H9 (cell line): Measurements from ENCODE around the gene TTC39B. TPM values are rescaled to one million over a fixed set of nuclear protein-coding genes. Genes with fewer than 3 reads are reported as not detected.
A peak's percentile ranks its signal among the peaks of the same experiment; 100 is the strongest.

Source experiments
- DNase-seq: peaks from one replicate; pipeline ENCODE4 v3.0.0-alpha.2; 2017
- H2AFZ ChIP-seq: one replicate; pipeline ENCODE4 v1.6.1; 2013; ENCODE audit warnings: mild to moderate bottlenecking, low read length, control low read depth, moderate library complexity
- H2AK5ac ChIP-seq: 2 replicates; pipeline ENCODE4 v1.6.1; 2013; ENCODE audit warnings: low read length, control low read depth, mixed read lengths; ENCODE audit not compliant: insufficient read length
- H2BK120ac ChIP-seq: one replicate; pipeline ENCODE4 v1.6.1; 2013; ENCODE audit warnings: low read depth, mild to moderate bottlenecking, low read length, control low read depth, inconsistent platforms; ENCODE audit not compliant: poor library complexity, severe bottlenecking
- H2BK12ac ChIP-seq: 2 replicates; pipeline ENCODE4 v1.6.1; 2013; ENCODE audit warnings: low read length, control low read depth, mixed read lengths, low read depth; ENCODE audit not compliant: insufficient read length
- H2BK15ac ChIP-seq: 2 replicates; pipeline ENCODE4 v1.6.1; 2013; ENCODE audit warnings: low read depth, low read length, control low read depth
- H2BK20ac ChIP-seq: one replicate; pipeline ENCODE4 v1.6.1; 2013; ENCODE audit warnings: low read depth, mild to moderate bottlenecking, low read length, control low read depth, inconsistent platforms; ENCODE audit not compliant: poor library complexity, severe bottlenecking
- H2BK5ac ChIP-seq: 2 replicates; pipeline ENCODE4 v1.6.1; 2013; ENCODE audit warnings: low read length, control low read depth, mixed read lengths; ENCODE audit not compliant: insufficient read length
- H3K14ac ChIP-seq: 2 replicates; pipeline ENCODE4 v1.6.1; 2013; ENCODE audit warnings: low read length, control low read depth; ENCODE audit not compliant: insufficient read depth
- H3K18ac ChIP-seq: 2 replicates; pipeline ENCODE4 v1.6.1; 2013; ENCODE audit warnings: low read depth, mild to moderate bottlenecking, mixed read lengths, low read length, control low read depth; ENCODE audit not compliant: insufficient read length
- H3K23ac ChIP-seq: 2 replicates; pipeline ENCODE4 v1.6.1; 2013; ENCODE audit warnings: low read length, control low read depth, mixed read lengths, low read depth; ENCODE audit not compliant: insufficient read length
- H3K23me2 ChIP-seq: 2 replicates; pipeline ENCODE4 v1.6.1; 2013; ENCODE audit warnings: low read depth, mild to moderate bottlenecking, mixed read lengths, low read length, control low read depth; ENCODE audit not compliant: insufficient read length, poor library complexity, severe bottlenecking
- H3K27ac ChIP-seq: 2 replicates; pipeline ENCODE4 v1.5.1; 2013; ENCODE audit warnings: low read length, control low read depth, mixed read lengths, low read depth; ENCODE audit not compliant: insufficient read length
- H3K27me3 ChIP-seq: 2 replicates; pipeline ENCODE4 v1.6.1; 2013; ENCODE audit warnings: low read length, control low read depth, inconsistent platforms; ENCODE audit not compliant: insufficient read depth
- H3K4ac ChIP-seq: 2 replicates; pipeline ENCODE4 v1.6.1; 2013; ENCODE audit warnings: low read depth, mild to moderate bottlenecking, control low read depth, inconsistent platforms, low read length, moderate library complexity
- H3K4me1 ChIP-seq: 2 replicates; pipeline ENCODE4 v1.6.1; 2013; ENCODE audit warnings: low read length, control low read depth, inconsistent platforms; ENCODE audit not compliant: insufficient read depth
- H3K4me2 ChIP-seq: 2 replicates; pipeline ENCODE4 v1.6.1; 2013; ENCODE audit warnings: low read length, control low read depth, mixed read lengths; ENCODE audit not compliant: insufficient read length, insufficient read depth
- H3K56ac ChIP-seq: 2 replicates; pipeline ENCODE4 v1.6.1; 2013; ENCODE audit warnings: low read depth, mild to moderate bottlenecking, mixed read lengths, low read length, control low read depth; ENCODE audit not compliant: insufficient read length
- H3K79me1 ChIP-seq: 2 replicates; pipeline ENCODE4 v1.6.1; 2013; ENCODE audit warnings: low read depth, mild to moderate bottlenecking, moderate library complexity, low read length, control low read depth, inconsistent platforms; ENCODE audit not compliant: insufficient read depth, poor library complexity, severe bottlenecking
- H3K79me2 ChIP-seq: 2 replicates; pipeline ENCODE4 v1.6.1; 2013; ENCODE audit warnings: low read length, control low read depth, inconsistent platforms; ENCODE audit not compliant: insufficient read depth
- H3K9ac ChIP-seq: 2 replicates; pipeline ENCODE4 v1.6.1; 2013; ENCODE audit warnings: low read length, control low read depth, mixed read lengths; ENCODE audit not compliant: insufficient read length; ENCODE audit errors: extremely low read depth
- H3K9me3 ChIP-seq: one replicate; pipeline ENCODE4 v1.6.1; 2013; ENCODE audit warnings: low read depth, low read length, inconsistent platforms; ENCODE audit not compliant: control insufficient read depth
- H3T11ph ChIP-seq: one replicate; pipeline ENCODE4 v1.6.1; 2013; ENCODE audit warnings: mild to moderate bottlenecking, low read length, control low read depth, inconsistent platforms
- H4K20me1 ChIP-seq: one replicate; pipeline ENCODE4 v1.6.1; 2013; ENCODE audit not compliant: control insufficient read depth, insufficient read length, insufficient read depth
- H4K5ac ChIP-seq: 2 replicates; pipeline ENCODE4 v1.6.1; 2013; ENCODE audit warnings: low read depth, mild to moderate bottlenecking, mixed read lengths, low read length, control low read depth; ENCODE audit not compliant: insufficient read length
- H4K8ac ChIP-seq: replicated peaks from 2 replicates; pipeline ENCODE4 v1.6.1; 2013; ENCODE audit warnings: low read length, control low read depth, mixed read lengths, low read depth; ENCODE audit not compliant: insufficient read length
- H4K91ac ChIP-seq: 2 replicates; pipeline ENCODE4 v1.6.1; 2013; ENCODE audit warnings: low read depth, mild to moderate bottlenecking, moderate library complexity, mixed read lengths, low read length, control low read depth; ENCODE audit not compliant: insufficient read length
- H3K27ac Mint-ChIP-seq, 3 experiments: 2 replicates in 2 of 3; 3 replicates in 1 of 3; pipeline ENCODE4 v1.8.0; 2020 to 2021; ENCODE audit warnings: mixed read lengths in 3 of 3, mild to moderate bottlenecking in 1 of 3, moderate library complexity in 1 of 3
- H3K27me3 Mint-ChIP-seq: 2 replicates; pipeline ENCODE4 v1.8.0; 2021; ENCODE audit warnings: low read depth, mild to moderate bottlenecking, moderate library complexity, mixed read lengths
- H3K36me3 Mint-ChIP-seq, 3 experiments: 2 replicates in 2 of 3; 3 replicates in 1 of 3; pipeline ENCODE4 v1.8.0; 2020 to 2021; ENCODE audit warnings: low read depth in 3 of 3, mixed read lengths in 3 of 3; ENCODE audit not compliant: insufficient read depth in 1 of 3
- H3K4me1 Mint-ChIP-seq, 2 experiments: 2 replicates each; pipeline ENCODE4 v1.8.0; 2020; ENCODE audit warnings: mixed read lengths in 2 of 2
- H3K4me3 Mint-ChIP-seq, 2 experiments: 2 replicates in 1 of 2; 3 replicates in 1 of 2; pipeline ENCODE4 v1.8.0; 2020 to 2021; ENCODE audit warnings: mild to moderate bottlenecking in 2 of 2, mixed read lengths in 2 of 2, moderate library complexity in 1 of 2
- H3K9me3 Mint-ChIP-seq, 2 experiments: 2 replicates in 1 of 2; 3 replicates in 1 of 2; pipeline ENCODE4 v1.8.0; 2020; ENCODE audit warnings: mild to moderate bottlenecking in 2 of 2, mixed read lengths in 2 of 2, moderate library complexity in 1 of 2
- CTCF ChIP-seq: fragments of 200-600 bp; sonication (generic); conservative IDR thresholded peaks from 3 replicates; pipeline ENCODE4 v1.8.0; 2021; ENCODE audit warnings: antibody characterized with exemption, mild to moderate bottlenecking
- WGBS: extraction: QIAGEN DNeasy Blood & Tissue Kit; methylation state at CpG from one replicate; pipeline ENCODE4 v1.1.7; 2013; ENCODE audit warnings: missing lambda C conversion rate, low lambda C conversion rate, mixed read lengths; ENCODE audit not compliant: insufficient read length; ENCODE audit errors: extremely low coverage; 5-methylcytosine and 5-hydroxymethylcytosine counted together
- total RNA-seq: library from RNA; stranded (reverse); gene quantifications from 2 replicates; pipeline ENCODE4 v1.2.1, GENCODE V29; 2021

TTC39B gene
- total RNA-seq, 1 experiment from 2014 or later: 8.2 TPM

- no peak overlapping the region for H2BK5ac ChIP-seq
- H3K4me3 Mint-ChIP-seq: no peak overlapping the region
- no peak overlapping the region for H3K4me2 ChIP-seq
- H3K36me3 Mint-ChIP-seq: peaks cover 6 to 22% (median 7%) of the 10 kb centered on the region in 3 experiments
- H3K9ac ChIP-seq: no peak overlapping the region
- no peak overlapping the region for H2AK5ac ChIP-seq
- no peaks in the 10 kb centered on the region for H3K23me2 ChIP-seq
- H2BK15ac ChIP-seq: no peak overlapping the region
- no peak overlapping the region for H2AFZ ChIP-seq
- no peak overlapping the region for H4K91ac ChIP-seq
- H3K23ac ChIP-seq: no peak overlapping the region
- peak; percentile 64 for DNase-seq
- no CpG with 5 or more reads among the region's 13 CpGs for WGBS
- no peak overlapping the region for H2BK120ac ChIP-seq
- H3K27me3 ChIP-seq: no peaks in the 10 kb centered on the region
- peaks cover 2 to 6% of the 10 kb centered on the region in 2 experiments for H3K4me1 Mint-ChIP-seq
- no peak overlapping the region for H4K5ac ChIP-seq
- H3K27ac Mint-ChIP-seq: peak overlapping the region in 1 of 3 experiments; percentile 16; a peak in 1 of 7 replicates
- H3K4me1 ChIP-seq: no peaks in the 10 kb centered on the region
- no peaks in the 10 kb centered on the region for H3K79me1 ChIP-seq
- no peak overlapping the region for H4K8ac ChIP-seq
- H3K9me3 ChIP-seq: no peaks in the 10 kb centered on the region
- H3K9me3 Mint-ChIP-seq: peaks cover 10 to 21% of the 10 kb centered on the region in 2 experiments
- no peaks in the 10 kb centered on the region for H3K27me3 Mint-ChIP-seq
- H3K56ac ChIP-seq: no peak overlapping the region
- H4K20me1 ChIP-seq: no peaks in the 10 kb centered on the region
- H3K79me2 ChIP-seq: no peaks in the 10 kb centered on the region
- no peak overlapping the region for H2BK20ac ChIP-seq
- H2BK12ac ChIP-seq: no peak overlapping the region
- no peak overlapping the region for H3K4ac ChIP-seq
- no peak overlapping the region for H3K27ac ChIP-seq
- H3T11ph ChIP-seq: no peak overlapping the region
- H3K14ac ChIP-seq: no peak overlapping the region
- TF ChIP-seq CTCF: peak; percentile 85
- H3K18ac ChIP-seq: no peak overlapping the region
Observed at GRCh38 chr9:15231788-15232635, 75.0 kb downstream of the TTC39B start.
